Measurements from ENCODE around the gene DAPK1. TPM values are rescaled to one million over a fixed set of nuclear protein-coding genes. Genes with fewer than 3 reads are reported as not detected.

The DAPK1 gene
- total and polyA plus RNA-seq, 7 donors: 0.66 to 8.4 (median 2.2) TPM

DNA sequence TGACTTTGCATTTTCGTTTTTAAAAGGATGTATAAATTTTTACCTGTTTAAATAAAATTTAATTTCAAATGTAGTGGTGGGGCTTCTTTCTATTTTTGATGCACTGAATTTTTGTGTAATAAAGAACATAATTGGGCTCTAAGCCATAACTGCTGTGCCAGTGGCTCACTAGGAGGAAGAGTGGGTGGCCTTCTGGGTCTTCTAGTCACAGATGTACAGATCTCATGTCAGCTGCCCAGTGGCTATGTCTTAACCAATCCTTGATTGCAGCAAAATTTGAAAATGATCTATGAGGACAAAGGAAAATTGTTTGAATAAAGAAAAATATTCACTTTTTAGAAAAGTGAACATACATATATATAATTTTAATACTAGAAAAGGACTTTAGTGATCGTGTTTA is 233.7 kb downstream of the DAPK1 start:
- peaks cover 13 to 57% of the 10 kb centered on the region in 2 donors for H3K36me3 ChIP-seq (ENCODE audit: insufficient read depth in 1 of 2, low read depth in 1 of 2)
- intact Hi-C loops (cut with DNase I): no loop called here

DNA sequence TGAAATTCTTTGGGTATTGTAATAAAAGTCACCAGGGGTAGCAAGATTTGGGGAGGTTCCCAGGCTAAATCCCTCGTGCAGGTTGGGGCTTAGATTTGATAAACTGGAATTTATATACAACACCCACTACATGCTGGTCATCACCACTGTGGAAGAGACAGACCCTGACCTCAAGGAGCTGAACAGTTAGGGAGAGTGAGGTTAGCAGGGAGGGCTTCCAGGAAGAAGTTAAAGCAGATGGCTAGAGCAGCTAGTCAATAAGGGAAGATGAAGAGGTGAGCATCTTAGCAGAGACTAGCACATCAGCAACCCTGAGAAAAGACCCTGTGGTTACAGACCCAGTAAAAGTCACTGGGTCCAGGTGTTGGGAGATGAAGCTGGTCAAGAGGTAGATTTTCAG is 234.7 kb downstream of the DAPK1 start:
- H3K4me1 ChIP-seq: peaks cover 16% of the 10 kb centered on the region
- H3K27me3 ChIP-seq (ENCODE audit: insufficient read depth in 3 of 3, low read length in 2 of 3): no peaks in the 10 kb centered on the region
- ATAC-seq (no peak), DNase-seq (no peak)
- WGBS, 3 donors: 73 to 81% (median 76%) methylated on average over 1 of the region's 1 CpG
- H3K4me3 ChIP-seq: no peak overlapping the region
- H3K27ac ChIP-seq: no peak overlapping the region
- TF ChIP-seq, protein P1, sequence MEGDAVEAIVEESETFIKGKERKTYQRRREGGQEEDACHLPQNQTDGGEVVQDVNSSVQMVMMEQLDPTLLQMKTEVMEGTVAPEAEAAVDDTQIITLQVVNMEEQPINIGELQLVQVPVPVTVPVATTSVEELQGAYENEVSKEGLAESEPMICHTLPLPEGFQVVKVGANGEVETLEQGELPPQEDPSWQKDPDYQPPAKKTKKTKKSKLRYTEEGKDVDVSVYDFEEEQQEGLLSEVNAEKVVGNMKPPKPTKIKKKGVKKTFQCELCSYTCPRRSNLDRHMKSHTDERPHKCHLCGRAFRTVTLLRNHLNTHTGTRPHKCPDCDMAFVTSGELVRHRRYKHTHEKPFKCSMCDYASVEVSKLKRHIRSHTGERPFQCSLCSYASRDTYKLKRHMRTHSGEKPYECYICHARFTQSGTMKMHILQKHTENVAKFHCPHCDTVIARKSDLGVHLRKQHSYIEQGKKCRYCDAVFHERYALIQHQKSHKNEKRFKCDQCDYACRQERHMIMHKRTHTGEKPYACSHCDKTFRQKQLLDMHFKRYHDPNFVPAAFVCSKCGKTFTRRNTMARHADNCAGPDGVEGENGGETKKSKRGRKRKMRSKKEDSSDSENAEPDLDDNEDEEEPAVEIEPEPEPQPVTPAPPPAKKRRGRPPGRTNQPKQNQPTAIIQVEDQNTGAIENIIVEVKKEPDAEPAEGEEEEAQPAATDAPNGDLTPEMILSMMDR (IDR thresholded peaks at IDR 0.05): no peak
- H3K9me3 ChIP-seq: no peaks in the 10 kb centered on the region
- H3K36me3 ChIP-seq (ENCODE audit: insufficient read depth in 1 of 2, low read depth in 1 of 2): peaks cover 13 to 55% of the 10 kb centered on the region in 2 donors
- intact Hi-C loops (cut with DNase I): no loop called here

More for the DNA sequence above, 233.7 kb downstream of the DAPK1 start:
- Histone ChIP-seq H3K27ac (no peak overlapping the region), H3K27me3 (ENCODE audit: insufficient read depth in 3 of 3, low read length in 2 of 3) (no peaks in the 10 kb centered on the region), H3K9me3 (no peaks in the 10 kb centered on the region), H3K4me3 (no peak overlapping the region), H3K4me1 (peaks cover 20% of the 10 kb centered on the region)
- DNase-seq (no peak), ATAC-seq (no peak)
- TF ChIP-seq, protein P1 (IDR thresholded peaks at IDR 0.05): no peak
- WGBS, 3 donors: 92 to 93% (median 93%) methylated on average over 2 of the region's 2 CpGs

DNA sequence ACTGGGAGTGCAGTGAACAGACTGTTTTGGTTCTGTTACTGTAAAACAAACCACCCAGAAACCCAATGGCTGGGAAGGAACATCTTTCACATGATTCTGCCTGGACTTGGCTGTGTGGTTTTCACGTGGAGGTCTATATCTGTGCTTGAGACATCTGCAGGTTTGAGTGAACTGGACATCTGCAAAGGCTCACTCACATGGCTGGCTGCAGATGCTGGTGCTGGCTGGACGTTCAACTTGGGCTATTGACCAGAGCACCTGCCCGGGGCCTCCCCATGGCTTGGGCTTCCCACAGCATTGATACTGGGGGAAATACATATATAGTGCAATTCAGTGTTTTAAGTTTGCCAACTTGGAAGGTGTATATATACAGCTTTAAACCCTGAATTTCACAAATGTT is 235.1 kb downstream of the DAPK1 start:
- Histone ChIP-seq H3K36me3 (ENCODE audit: insufficient read depth in 1 of 2, low read depth in 1 of 2) (peaks cover 10 to 51% of the 10 kb centered on the region in 2 donors), H3K9me3 (no peaks in the 10 kb centered on the region), H3K4me3 (no peak overlapping the region), H3K4me1 (peaks cover 11% of the 10 kb centered on the region), H3K27me3 (ENCODE audit: insufficient read depth in 3 of 3, low read length in 2 of 3) (no peaks in the 10 kb centered on the region), H3K27ac (no peak overlapping the region)
- ATAC-seq: no peak
- no peak for DNase-seq
- TF ChIP-seq, protein P1 (IDR thresholded peaks at IDR 0.05): no peak
- intact Hi-C loops (cut with DNase I): no loop called here
- WGBS, 3 donors: 28 to 36% (median 30%) methylated on average over 3 of the region's 3 CpGs

DNA sequence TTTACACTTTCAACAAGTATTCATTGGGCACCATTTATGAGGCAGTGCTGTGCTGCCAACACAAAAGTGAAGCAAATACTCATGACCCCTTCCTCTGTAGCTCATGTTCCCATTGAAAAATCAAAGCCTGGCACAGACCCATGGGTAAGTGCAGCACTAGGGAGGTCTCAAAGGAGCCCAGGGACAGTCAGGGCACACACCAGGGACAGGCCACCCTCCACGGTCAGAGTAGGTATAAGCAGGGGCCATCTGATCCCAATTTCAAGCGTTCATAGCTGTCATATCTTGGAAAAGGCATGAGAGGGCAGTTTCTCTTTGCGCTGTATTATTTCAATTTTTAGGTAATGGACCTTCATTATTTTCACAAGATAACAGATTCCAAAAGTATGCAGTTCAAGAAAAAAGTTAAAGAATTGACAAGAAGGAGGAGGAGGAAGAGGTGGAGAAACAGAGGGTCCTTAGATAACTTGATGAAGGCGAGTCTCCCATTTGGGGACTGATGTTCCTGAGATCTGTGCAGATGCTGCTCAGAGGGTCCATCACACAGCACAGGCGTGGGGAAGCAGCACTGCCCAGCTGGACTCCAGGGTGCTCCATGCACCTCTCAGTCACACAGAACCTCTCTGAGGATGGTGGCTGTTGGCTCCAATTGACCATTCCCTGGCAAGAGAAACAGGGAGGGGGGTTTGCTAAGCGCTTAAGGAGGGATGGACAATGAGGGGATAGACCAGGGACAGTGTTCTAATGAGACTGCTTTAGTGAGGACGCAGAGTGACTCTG is 235.8 kb downstream of the DAPK1 start:
- TF ChIP-seq, protein P1 (IDR thresholded peaks at IDR 0.05): no peak
- DNase-seq: no peak
- peaks cover 5% of the 10 kb centered on the region for H3K4me1 ChIP-seq
- intact Hi-C loops (cut with DNase I): no loop called here
- peaks cover 0 to 2% (median 0%) of the 10 kb centered on the region in 3 donors for H3K27me3 ChIP-seq (ENCODE audit: insufficient read depth in 3 of 3, low read length in 2 of 3)
- 83 to 89% (median 89%) methylated on average over 7 of the region's 7 CpGs for WGBS, 3 donors
- H3K36me3 ChIP-seq (ENCODE audit: insufficient read depth in 1 of 2, low read depth in 1 of 2): peaks cover 9 to 44% of the 10 kb centered on the region in 2 donors
- no peaks in the 10 kb centered on the region for H3K9me3 ChIP-seq
- ATAC-seq: no peak
- H3K4me3 ChIP-seq: no peak overlapping the region
- H3K27ac ChIP-seq: no peak overlapping the region
